HL-60 (cell line): Measurements from ENCODE around the gene CACNA1H.

Source experiments
- DNase-seq, 2 experiments: peaks; one replicate each; pipeline ENCODE4 v3.0.0-alpha.2; 2010 to 2020; ENCODE audit warnings: low read depth in 1 of 2, low spot score in 1 of 2
- H3K27ac ChIP-seq: fragments of 250-450 bp; sonication (Bioruptor Pico); replicated peaks from 2 replicates; pipeline ENCODE4 v1.5.1; 2020; ENCODE audit warnings: mild to moderate bottlenecking, moderate library complexity
- H3K27me3 ChIP-seq: fragments of 250-450 bp; sonication (Bioruptor Pico); 2 replicates; pipeline ENCODE4 v1.5.1; 2021; ENCODE audit warnings: mild to moderate bottlenecking, moderate library complexity; ENCODE audit not compliant: insufficient read depth, poor library complexity, severe bottlenecking
- H3K4me3 ChIP-seq: replicated peaks from 2 replicates; pipeline ENCODE4 v1.5.1; 2011; ENCODE audit warnings: mild to moderate bottlenecking, control low read depth, low read length; ENCODE audit not compliant: insufficient read depth
- CTCF ChIP-seq: IDR thresholded peaks from one replicate; pipeline ENCODE4 v1.5.1; 2011; ENCODE audit warnings: low read length, control low read depth, inconsistent platforms; ENCODE audit not compliant: insufficient read depth
- GABPA ChIP-seq: IDR thresholded peaks from 2 replicates; pipeline ENCODE4 v1.6.1; 2012; ENCODE audit warnings: low read depth
- POLR2AphosphoS5 ChIP-seq: IDR thresholded peaks from 2 replicates; pipeline ENCODE4 v1.6.1; 2012; ENCODE audit warnings: low read depth
- REST ChIP-seq: IDR thresholded peaks from 2 replicates; pipeline ENCODE4 v1.6.1; 2012; ENCODE audit warnings: low read depth; ENCODE audit not compliant: insufficient replicate concordance
- SPI1 ChIP-seq: IDR thresholded peaks from 2 replicates; pipeline ENCODE4 v1.6.1; 2012; ENCODE audit warnings: low read depth, mild to moderate bottlenecking, borderline replicate concordance

CACNA1H gene

GRCh38 chr16:1131378-1131994 lies 21.4 kb upstream of the CACNA1H start:
- TF ChIP-seq REST (no peak), CTCF (no peak), GABPA (no peak), POLR2AphosphoS5 (no peak), SPI1 (no peak)
- peaks cover 3% of the 10 kb centered on the region for H3K27me3 ChIP-seq
- no peak overlapping the region for H3K4me3 ChIP-seq
- DNase-seq = no peak
- no peak overlapping the region for H3K27ac ChIP-seq

GRCh38 chr16:1132431-1132830 lies 20.5 kb upstream of the CACNA1H start:
- peaks cover 3% of the 10 kb centered on the region for H3K27me3 ChIP-seq
- H3K4me3 ChIP-seq = no peak overlapping the region
- DNase-seq = no peak
- TF ChIP-seq POLR2AphosphoS5 (no peak), GABPA (no peak), REST (no peak), SPI1 (no peak), CTCF (no peak)
- H3K27ac ChIP-seq = no peak overlapping the region

- peaks cover 3% of the 10 kb centered on the region for H3K27me3 ChIP-seq
- H3K27ac ChIP-seq = no peak overlapping the region
- no peak overlapping the region for H3K4me3 ChIP-seq
- DNase-seq = no peak
- no peak for TF ChIP-seq CTCF
- TF ChIP-seq SPI1 = no peak
- no peak for TF ChIP-seq POLR2AphosphoS5
- TF ChIP-seq GABPA = no peak
- no peak for TF ChIP-seq REST
Observed at GRCh38 chr16:1133271-1133670, 19.6 kb upstream of the CACNA1H start.
